Measurements from ENCODE around the gene KIN. TPM values are rescaled to one million over a fixed set of nuclear protein-coding genes. Genes with fewer than 3 reads are reported as not detected.
"Not testable (repeated sequence)": the region's sequence is repeated elsewhere in the genome, so short reads cannot be mapped to it uniquely, and the experiment has no call there.

KIN gene
- total RNA-seq, 2 donors from 2014 or later, result 16.3 to 16.7 TPM

DNA sequence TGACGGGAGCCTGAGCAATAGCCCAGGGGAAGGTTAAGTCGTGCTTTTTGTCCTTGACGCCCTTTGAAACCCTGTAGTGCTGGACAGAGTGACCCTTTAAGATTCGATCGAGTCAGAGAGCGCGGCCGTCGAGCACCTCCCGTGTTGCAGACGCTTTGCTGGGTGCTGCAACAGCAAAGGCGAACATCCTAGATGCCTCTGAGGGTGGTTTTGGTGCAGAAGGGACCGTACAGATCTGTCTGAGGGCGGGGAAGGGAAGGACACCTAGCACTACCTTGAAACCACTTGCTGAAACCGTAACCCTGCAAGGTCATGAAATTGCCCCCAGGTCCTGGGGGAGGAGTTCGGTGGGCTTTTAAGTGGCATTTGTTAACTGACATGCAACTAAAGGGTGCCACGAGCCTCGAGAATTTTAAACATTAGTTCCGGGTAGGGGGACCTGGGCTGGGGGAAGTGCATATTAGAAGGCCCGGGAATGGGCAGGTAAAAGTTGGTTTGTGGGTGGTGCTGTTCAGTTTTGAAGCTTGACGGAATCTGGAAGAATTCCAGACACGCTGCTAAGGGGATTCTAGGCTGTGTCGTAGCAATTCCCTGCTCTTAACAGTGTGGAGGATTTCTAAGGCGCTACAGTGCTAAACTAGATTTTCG lies 970 bp upstream of the KIN start:
- Mint-ChIP-seq H3K27ac (peak overlapping the region; percentile 84), H3K4me3 (no peak overlapping the region), H3K4me1 (ENCODE audit: low read depth) (peaks cover 58% of the 10 kb centered on the region), H3K36me3 (ENCODE audit: insufficient read depth in 2 of 2) (peaks cover 4 to 12% of the 10 kb centered on the region in 2 donors), H3K27me3 (ENCODE audit: low read depth) (no peaks in the 10 kb centered on the region), H3K9me3 (no peaks in the 10 kb centered on the region)
- ATAC-seq (replicated peaks in 1 of 2) (peak in 1 of 2 donors; percentile 7), DNase-seq (no peak)

DNA sequence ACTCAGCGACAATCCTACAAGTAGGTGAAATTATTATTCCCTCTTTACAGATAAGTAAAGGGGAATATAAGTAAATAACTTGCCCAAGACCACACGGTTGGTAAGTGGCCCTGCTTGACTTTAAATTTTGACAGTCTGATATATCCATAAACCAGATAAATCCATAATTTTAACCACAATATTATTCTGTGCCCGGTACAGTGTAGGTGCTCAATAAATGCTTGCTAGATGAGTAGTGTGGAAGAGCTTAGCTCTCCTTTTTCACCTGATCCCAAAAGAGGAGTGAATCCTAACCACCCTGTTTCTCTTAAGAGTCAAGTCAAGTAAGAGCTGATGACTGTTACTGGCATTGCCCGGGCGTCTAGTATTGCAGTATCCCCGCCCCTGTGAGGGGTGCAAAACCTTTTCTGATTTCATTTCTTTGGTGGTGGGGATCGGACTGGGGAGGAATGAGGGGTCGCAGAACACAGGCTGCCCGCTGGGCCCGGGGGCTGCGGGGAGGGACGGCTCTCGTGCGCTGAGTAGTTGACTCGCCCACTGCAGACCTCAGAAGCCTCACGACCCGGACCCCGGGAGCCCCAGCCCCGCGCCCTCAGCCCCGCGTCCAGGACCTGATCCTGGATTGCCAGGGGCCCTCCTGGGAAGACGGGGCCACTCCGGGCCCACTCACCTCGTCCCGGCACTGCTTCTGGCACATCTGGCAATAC lies 490 bp downstream of the KIN start:
- ATAC-seq (replicated peaks in 1 of 2), result peak; percentile 5 to 11
- DNase-seq, result peak in 1 of 2 donors; percentile 23
- no peaks in the 10 kb centered on the region for H3K9me3 Mint-ChIP-seq
- H3K4me3 Mint-ChIP-seq, result no peak overlapping the region
- no peak overlapping the region for H3K27ac Mint-ChIP-seq
- H3K36me3 Mint-ChIP-seq (ENCODE audit: insufficient read depth in 2 of 2), result peaks cover under 1 to 11% of the 10 kb centered on the region in 2 donors
- peaks cover 51% of the 10 kb centered on the region for H3K4me1 Mint-ChIP-seq (ENCODE audit: low read depth)
- H3K27me3 Mint-ChIP-seq (ENCODE audit: low read depth), result no peaks in the 10 kb centered on the region

DNA sequence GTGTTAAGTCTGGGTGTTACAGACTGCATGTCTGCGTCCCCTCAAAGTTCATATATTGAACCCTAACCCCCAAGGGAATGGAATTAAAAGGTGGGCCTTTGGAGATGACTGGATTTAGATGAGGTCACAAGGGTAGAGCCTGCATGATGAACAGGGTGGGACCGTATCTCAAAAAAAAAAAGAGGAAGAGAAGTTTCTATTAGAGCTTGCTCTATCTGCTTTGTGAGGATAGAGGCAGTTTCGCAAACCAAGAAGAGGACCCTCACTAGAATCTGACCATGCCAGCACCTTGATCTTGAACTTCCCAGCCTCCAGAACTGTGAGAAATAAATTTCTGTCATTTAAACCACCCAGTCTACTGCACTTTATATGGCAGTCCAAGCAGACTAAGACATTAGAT lies 1.4 kb downstream of the KIN start:
- Mint-ChIP-seq H3K36me3 (ENCODE audit: insufficient read depth in 2 of 2) (peaks cover 0 to 11% of the 10 kb centered on the region in 2 donors), H3K4me1 (ENCODE audit: low read depth) (peaks cover 43% of the 10 kb centered on the region), H3K4me3 (no peak overlapping the region), H3K27ac (no peak overlapping the region), H3K9me3 (no peaks in the 10 kb centered on the region), H3K27me3 (ENCODE audit: low read depth) (no peaks in the 10 kb centered on the region)
- no peak for DNase-seq
- ATAC-seq (replicated peaks in 1 of 2), result no peak

DNA sequence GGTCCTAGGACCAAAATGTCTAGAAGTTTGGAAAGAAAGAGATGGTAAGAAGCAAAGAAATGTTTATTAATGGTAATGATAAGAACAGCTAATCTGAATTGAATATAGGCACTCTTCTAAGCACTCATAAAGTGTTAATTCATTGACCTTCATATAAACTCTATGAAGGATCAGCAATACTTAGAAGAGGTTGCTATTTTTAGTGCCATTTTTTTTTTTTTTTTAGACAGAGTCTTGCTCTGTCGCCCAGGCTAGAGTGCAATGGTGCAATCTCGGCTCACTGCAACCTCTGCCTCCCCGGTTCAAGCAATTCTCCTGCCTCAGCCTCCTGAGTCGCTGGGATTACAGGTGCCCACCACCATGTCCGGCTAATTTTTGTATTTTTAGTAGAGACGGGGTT lies 5.6 kb downstream of the KIN start:
- peaks cover 14% of the 10 kb centered on the region for H3K4me1 Mint-ChIP-seq (ENCODE audit: low read depth)
- H3K27me3 Mint-ChIP-seq (ENCODE audit: low read depth); H3K4me3 Mint-ChIP-seq; DNase-seq; H3K9me3 Mint-ChIP-seq; H3K27ac Mint-ChIP-seq; ATAC-seq (replicated peaks in 1 of 2): not testable (repeated sequence)
- peaks cover 0 to 24% of the 10 kb centered on the region in 2 donors for H3K36me3 Mint-ChIP-seq (ENCODE audit: insufficient read depth in 2 of 2)

DNA sequence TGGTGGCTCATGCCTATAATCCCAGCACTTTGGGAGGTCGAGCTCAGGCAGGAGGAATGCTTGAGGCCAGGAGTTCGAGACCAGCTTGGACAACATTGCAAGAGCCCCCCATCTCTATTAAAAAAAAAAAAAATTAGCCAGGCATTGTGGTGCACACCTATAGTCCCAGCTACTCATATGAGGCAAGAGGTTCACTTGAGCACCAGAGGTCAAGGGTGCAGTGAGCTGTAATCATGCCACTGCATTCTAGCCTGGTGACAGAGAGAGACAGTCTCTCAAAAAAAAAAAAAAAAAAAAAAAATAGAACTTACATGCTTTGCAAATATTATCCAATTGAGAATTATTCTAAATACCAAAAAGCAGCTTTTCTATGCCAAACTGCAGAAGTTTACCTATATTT lies 11.0 kb downstream of the KIN start:
- DNase-seq (no peak), ATAC-seq (replicated peaks in 1 of 2) (no peak)
- H3K4me3 Mint-ChIP-seq, result no peak overlapping the region
- H3K27me3 Mint-ChIP-seq (ENCODE audit: low read depth), result no peaks in the 10 kb centered on the region
- H3K9me3 Mint-ChIP-seq, result no peaks in the 10 kb centered on the region
- no peak overlapping the region for H3K27ac Mint-ChIP-seq
- peaks cover 3 to 29% of the 10 kb centered on the region in 2 donors for H3K36me3 Mint-ChIP-seq (ENCODE audit: insufficient read depth in 2 of 2)
- no peaks in the 10 kb centered on the region for H3K4me1 Mint-ChIP-seq (ENCODE audit: low read depth)

DNA sequence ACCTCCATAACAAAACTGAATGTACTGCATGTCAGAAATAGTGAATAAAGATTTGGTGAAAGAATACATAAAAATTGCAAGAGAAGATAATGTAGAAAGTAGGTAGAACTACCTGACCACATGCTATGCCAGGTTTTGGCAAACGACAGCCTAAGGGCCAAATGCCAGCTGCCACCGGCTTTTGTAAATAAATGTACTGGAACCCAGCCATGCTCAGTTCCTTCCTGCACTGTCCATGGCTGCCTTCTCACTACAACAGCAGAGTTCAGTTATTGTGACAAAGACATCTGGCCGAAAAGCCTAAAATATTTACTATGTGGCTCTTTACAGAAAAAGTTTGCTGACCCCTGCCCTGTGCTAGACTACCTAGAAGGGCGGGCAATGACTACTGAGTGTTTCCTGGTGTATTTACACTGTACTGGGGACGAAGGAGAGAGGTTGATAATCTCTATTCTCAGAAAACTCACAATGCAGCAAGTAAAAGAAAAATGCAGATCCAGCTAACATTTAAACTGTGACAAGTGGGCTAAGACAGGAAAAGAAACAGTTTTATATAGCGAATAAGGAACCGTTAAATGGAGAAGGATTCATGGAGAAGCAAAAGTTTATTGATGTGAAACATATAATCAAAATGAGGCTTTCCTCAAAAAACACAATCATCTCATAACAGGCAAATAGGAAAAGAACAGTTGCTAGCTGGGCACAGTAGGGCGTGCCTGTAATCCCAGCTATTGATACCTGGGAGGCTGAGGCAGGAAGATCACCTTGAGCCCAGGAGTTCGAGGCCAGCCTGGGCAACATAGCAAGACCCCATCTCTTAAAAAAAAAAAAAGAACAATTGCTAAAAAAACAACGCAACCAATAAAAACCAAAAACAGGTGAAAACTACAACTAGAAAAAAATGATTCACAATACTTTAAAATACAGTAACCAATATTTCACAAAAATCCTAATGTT lies 13.7 kb downstream of the KIN start:
- no peak for ATAC-seq (replicated peaks in 1 of 2)
- Mint-ChIP-seq H3K4me1 (ENCODE audit: low read depth) (no peaks in the 10 kb centered on the region), H3K27me3 (ENCODE audit: low read depth) (no peaks in the 10 kb centered on the region), H3K36me3 (ENCODE audit: insufficient read depth in 2 of 2) (peaks cover 7 to 20% of the 10 kb centered on the region in 2 donors), H3K4me3 (no peak overlapping the region), H3K27ac (no peak overlapping the region), H3K9me3 (no peaks in the 10 kb centered on the region)
- no peak for DNase-seq

DNA sequence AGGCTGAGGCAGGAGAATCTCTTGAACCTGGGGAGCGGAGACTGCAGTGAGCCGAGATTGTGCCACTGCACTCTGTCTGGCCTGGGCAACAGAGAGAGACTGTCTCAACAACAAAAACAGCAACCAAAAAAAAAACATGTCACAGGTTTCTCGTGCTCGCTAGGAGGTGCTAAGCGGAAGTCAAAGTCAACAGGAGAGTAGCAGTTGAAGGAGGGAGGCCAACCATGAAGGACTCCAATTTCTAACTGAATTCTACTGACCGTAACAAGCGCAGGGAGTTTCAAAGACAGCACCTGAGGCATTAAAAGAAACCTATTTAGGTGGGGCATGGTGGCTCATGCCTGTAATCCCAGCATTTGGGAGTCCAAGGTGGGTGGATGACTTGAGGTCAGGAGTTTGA lies 19.4 kb downstream of the KIN start:
- no peak for DNase-seq
- H3K36me3 Mint-ChIP-seq (ENCODE audit: insufficient read depth in 2 of 2), result peaks cover 8 to 14% of the 10 kb centered on the region in 2 donors
- no peaks in the 10 kb centered on the region for H3K9me3 Mint-ChIP-seq
- peaks cover 7% of the 10 kb centered on the region for H3K4me1 Mint-ChIP-seq (ENCODE audit: low read depth)
- H3K27me3 Mint-ChIP-seq (ENCODE audit: low read depth), result no peaks in the 10 kb centered on the region
- H3K27ac Mint-ChIP-seq, result no peak overlapping the region
- no peak for ATAC-seq (replicated peaks in 1 of 2)
- no peak overlapping the region for H3K4me3 Mint-ChIP-seq

DNA sequence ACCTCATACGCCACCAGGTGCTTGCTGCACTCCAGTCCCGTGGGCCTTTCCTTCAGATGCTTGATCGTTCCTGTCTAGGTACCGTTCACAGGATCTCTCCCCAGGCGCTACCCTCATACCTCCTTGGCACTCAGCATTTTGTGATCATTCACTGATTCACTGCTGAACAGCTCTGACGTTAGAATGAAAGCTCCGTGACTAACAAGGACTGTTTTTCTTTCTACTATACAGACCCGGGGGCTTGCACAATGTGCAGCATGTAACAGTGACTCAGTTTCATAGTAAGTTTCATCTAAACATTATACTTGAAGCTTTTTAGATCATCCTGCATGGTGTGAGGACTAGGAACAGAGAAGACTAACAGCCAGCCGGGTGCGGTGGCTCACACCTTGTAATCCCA lies 20.6 kb downstream of the KIN start:
- H3K4me3 Mint-ChIP-seq, result no peak overlapping the region
- peak in 1 of 2 donors; percentile 33 for ATAC-seq (replicated peaks in 1 of 2)
- no peaks in the 10 kb centered on the region for H3K27me3 Mint-ChIP-seq (ENCODE audit: low read depth)
- no peaks in the 10 kb centered on the region for H3K9me3 Mint-ChIP-seq
- no peak overlapping the region for H3K27ac Mint-ChIP-seq
- H3K36me3 Mint-ChIP-seq (ENCODE audit: insufficient read depth in 2 of 2), result peaks cover 10 to 18% of the 10 kb centered on the region in 2 donors
- peaks cover 7% of the 10 kb centered on the region for H3K4me1 Mint-ChIP-seq (ENCODE audit: low read depth)
- no peak for DNase-seq

DNA sequence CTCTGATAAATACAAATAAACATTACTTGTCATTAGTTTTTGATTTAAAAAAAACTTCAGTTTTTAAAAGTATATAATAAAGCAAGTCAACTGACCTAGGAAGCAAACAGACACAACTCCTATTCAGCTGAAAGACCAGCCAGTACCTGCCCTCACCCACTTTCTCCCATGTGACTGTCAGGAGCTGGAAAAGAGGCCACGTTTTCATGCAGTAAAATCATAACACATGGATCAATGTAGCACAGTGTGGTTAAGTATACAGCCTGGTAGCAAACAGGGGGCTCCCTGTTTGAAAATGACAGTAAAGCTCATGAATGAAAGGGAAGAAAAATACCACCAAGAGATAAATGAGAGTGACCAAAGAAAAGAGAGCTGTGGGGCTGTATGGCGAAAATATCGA lies 21.6 kb downstream of the KIN start:
- Mint-ChIP-seq H3K36me3 (ENCODE audit: insufficient read depth in 2 of 2) (peaks cover 10 to 18% of the 10 kb centered on the region in 2 donors), H3K9me3 (no peaks in the 10 kb centered on the region), H3K27ac (no peak overlapping the region), H3K4me3 (no peak overlapping the region), H3K4me1 (ENCODE audit: low read depth) (peaks cover 7% of the 10 kb centered on the region), H3K27me3 (ENCODE audit: low read depth) (no peaks in the 10 kb centered on the region)
- ATAC-seq (replicated peaks in 1 of 2), result no peak
- no peak for DNase-seq

DNA sequence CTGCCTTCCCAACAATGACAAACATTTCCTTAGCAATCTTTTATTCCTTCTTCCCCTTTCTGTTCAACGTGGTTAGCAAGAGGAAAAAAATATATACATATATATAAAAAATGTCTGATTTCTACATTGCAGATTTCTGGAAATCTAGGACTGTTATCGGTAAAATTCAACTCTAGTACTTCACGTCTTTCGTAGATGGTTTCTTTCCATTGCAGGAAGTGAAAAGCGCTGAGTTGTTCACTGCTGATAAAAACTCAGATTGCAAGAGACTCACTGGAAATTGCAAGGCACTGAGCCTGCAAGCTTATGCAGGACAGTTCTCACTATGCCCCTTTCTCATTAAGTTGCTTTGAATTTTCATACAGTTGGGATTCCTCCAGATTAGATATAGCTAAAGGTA lies 23.9 kb downstream of the KIN start:
- H3K27ac Mint-ChIP-seq, result no peak overlapping the region
- no peak overlapping the region for H3K4me3 Mint-ChIP-seq
- H3K27me3 Mint-ChIP-seq (ENCODE audit: low read depth), result no peaks in the 10 kb centered on the region
- ATAC-seq (replicated peaks in 1 of 2) (no peak), DNase-seq (no peak)
- peaks cover 7% of the 10 kb centered on the region for H3K4me1 Mint-ChIP-seq (ENCODE audit: low read depth)
- peaks cover 5 to 19% of the 10 kb centered on the region in 2 donors for H3K36me3 Mint-ChIP-seq (ENCODE audit: insufficient read depth in 2 of 2)
- H3K9me3 Mint-ChIP-seq, result no peaks in the 10 kb centered on the region

DNA sequence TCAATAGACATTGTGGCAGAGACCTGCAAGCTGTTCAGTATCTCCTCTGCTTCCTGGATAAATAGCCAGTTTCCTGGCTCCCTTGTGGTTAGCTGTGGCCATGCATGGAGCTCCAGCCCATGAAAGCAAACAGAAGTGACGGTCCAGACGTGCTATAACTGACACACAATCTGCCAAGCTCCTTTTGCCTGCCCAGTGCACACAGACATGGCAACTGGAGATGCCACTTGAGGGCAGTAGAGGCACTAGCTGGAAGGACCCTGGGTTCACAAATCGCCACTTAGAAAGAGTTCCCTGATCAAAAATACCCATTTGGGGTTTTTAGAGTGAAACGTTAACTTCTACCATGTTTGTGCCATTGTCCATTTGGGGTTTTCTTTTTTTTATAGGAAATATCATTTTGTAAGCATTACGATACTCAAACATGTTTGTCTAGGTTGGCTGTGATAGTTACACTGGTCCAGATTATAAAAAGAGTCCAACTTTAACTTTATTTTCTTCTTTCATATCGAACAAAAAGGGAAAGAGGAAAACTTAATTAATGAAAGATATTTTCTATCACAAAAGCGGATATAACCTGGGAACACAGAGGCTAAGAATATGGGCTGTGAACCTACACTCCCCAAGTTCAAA lies 31.3 kb downstream of the KIN start:
- H3K27me3 Mint-ChIP-seq (ENCODE audit: low read depth), result no peaks in the 10 kb centered on the region
- no peaks in the 10 kb centered on the region for H3K9me3 Mint-ChIP-seq
- H3K27ac Mint-ChIP-seq, result no peak overlapping the region
- H3K4me3 Mint-ChIP-seq, result no peak overlapping the region
- H3K4me1 Mint-ChIP-seq (ENCODE audit: low read depth), result no peaks in the 10 kb centered on the region
- DNase-seq (peak; percentile 10 to 19), ATAC-seq (replicated peaks in 1 of 2) (peak in 1 of 2 donors; percentile 50)
- peaks cover 7 to 22% of the 10 kb centered on the region in 2 donors for H3K36me3 Mint-ChIP-seq (ENCODE audit: insufficient read depth in 2 of 2)

DNA sequence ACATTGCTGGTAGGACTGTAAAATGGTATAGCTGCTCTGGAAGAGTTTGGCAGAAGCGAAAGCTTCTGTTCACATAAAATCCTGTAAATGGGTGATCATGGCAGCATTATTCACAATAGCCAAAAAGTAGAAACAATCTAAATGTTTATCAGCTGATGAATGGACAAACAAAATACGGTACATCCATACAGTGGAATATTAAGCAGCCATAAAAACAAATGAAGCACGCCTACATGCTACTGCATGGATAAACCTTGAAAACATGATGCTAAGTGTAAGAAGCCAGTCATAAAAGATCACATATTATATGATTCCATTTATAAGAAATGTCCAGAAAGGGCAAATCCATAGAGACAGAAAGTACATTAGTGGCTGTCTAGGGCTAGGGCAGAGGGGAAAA lies 32.7 kb downstream of the KIN start:
- no peaks in the 10 kb centered on the region for H3K9me3 Mint-ChIP-seq
- H3K4me1 Mint-ChIP-seq (ENCODE audit: low read depth), result no peaks in the 10 kb centered on the region
- H3K36me3 Mint-ChIP-seq (ENCODE audit: insufficient read depth in 2 of 2), result peaks cover 7 to 20% of the 10 kb centered on the region in 2 donors
- H3K27ac Mint-ChIP-seq, result no peak overlapping the region
- ATAC-seq (replicated peaks in 1 of 2) (no peak), DNase-seq (no peak)
- H3K4me3 Mint-ChIP-seq, result no peak overlapping the region
- no peaks in the 10 kb centered on the region for H3K27me3 Mint-ChIP-seq (ENCODE audit: low read depth)
